ENCODE measurements around the gene INHBE. TPM values are rescaled to one million over a fixed set of nuclear protein-coding genes. Genes with fewer than 3 reads are reported as not detected.
A peak's percentile ranks its signal among the peaks of the same experiment; 100 is the strongest.

INHBE gene
- total RNA-seq, 4 donors from 2014 or later, result not detected

GRCh38 chr12:57474430-57474829 lies 19.3 kb downstream of the INHBE start:
- H3K27me3 ChIP-seq, result peaks cover 3 to 66% of the 10 kb centered on the region in 2 donors
- no peak for DNase-seq (ENCODE audit: low spot score in 2 of 2)
- peaks cover 0 to 14% (median 0%) of the 10 kb centered on the region in 3 donors for H3K36me3 ChIP-seq
- H3K4me3 ChIP-seq, result no peak overlapping the region
- WGBS, 2 donors, result 73 to 83% methylated on average over 8 of the region's 8 CpGs
- TF ChIP-seq POLR2A (IDR thresholded peaks at IDR 0.05), result no peak
- no peak for TF ChIP-seq EP300 (IDR thresholded peaks at IDR 0.05)
- TF ChIP-seq CTCF (IDR thresholded peaks at IDR 0.05), result no peak
- H3K4me1 ChIP-seq, result peaks cover 0 to 17% (median 14%) of the 10 kb centered on the region in 4 donors
- H3K27ac ChIP-seq, result no peak overlapping the region
- H3K9me3 ChIP-seq, result no peaks in the 10 kb centered on the region

- 75 to 79% methylated on average over 7 of the region's 7 CpGs for WGBS, 2 donors
- H3K27me3 ChIP-seq, result peaks cover 3 to 66% of the 10 kb centered on the region in 2 donors
- H3K9me3 ChIP-seq, result no peaks in the 10 kb centered on the region
- H3K4me1 ChIP-seq, result peaks cover 0 to 17% (median 14%) of the 10 kb centered on the region in 4 donors
- DNase-seq (ENCODE audit: low spot score in 2 of 2), result no peak
- TF ChIP-seq EP300 (IDR thresholded peaks at IDR 0.05), result no peak
- no peak for TF ChIP-seq CTCF (IDR thresholded peaks at IDR 0.05)
- TF ChIP-seq POLR2A (IDR thresholded peaks at IDR 0.05), result no peak
- H3K27ac ChIP-seq, result no peak overlapping the region
- H3K36me3 ChIP-seq, result peaks cover 0 to 10% (median 0%) of the 10 kb centered on the region in 3 donors
- H3K4me3 ChIP-seq, result peak overlapping the region in 2 of 4 donors; percentile 36 to 51
Observed at GRCh38 chr12:57474862-57475261, 19.8 kb downstream of the INHBE start.

GRCh38 chr12:57475271-57476161 lies 20.4 kb downstream of the INHBE start:
- no peak for DNase-seq (ENCODE audit: low spot score in 2 of 2)
- H3K4me1 ChIP-seq, result peaks cover 0 to 17% (median 14%) of the 10 kb centered on the region in 4 donors
- no peak overlapping the region for H3K27ac ChIP-seq
- H3K27me3 ChIP-seq, result peaks cover 3 to 66% of the 10 kb centered on the region in 2 donors
- WGBS, 2 donors, result 7 to 12% methylated on average over 50 to 72 of the region's 84 CpGs
- TF ChIP-seq POLR2A (IDR thresholded peaks at IDR 0.05) (no peak), EP300 (IDR thresholded peaks at IDR 0.05) (no peak), CTCF (IDR thresholded peaks at IDR 0.05) (no peak)
- H3K9me3 ChIP-seq, result no peaks in the 10 kb centered on the region
- H3K4me3 ChIP-seq, result peak overlapping the region; percentile 4 to 51 (median 40)
- H3K36me3 ChIP-seq, result peaks cover 0 to 3% (median 0%) of the 10 kb centered on the region in 3 donors

GRCh38 chr12:57476162-57476992 lies 21.3 kb downstream of the INHBE start:
- Histone ChIP-seq H3K27me3 (peaks cover 3 to 62% of the 10 kb centered on the region in 2 donors), H3K4me1 (peaks cover 0 to 17% (median 14%) of the 10 kb centered on the region in 4 donors), H3K9me3 (no peaks in the 10 kb centered on the region), H3K36me3 (no peaks in the 10 kb centered on the region), H3K27ac (peak overlapping the region in 1 of 4 donors; percentile 85), H3K4me3 (peak overlapping the region; percentile 4 to 51 (median 40))
- no peak for TF ChIP-seq EP300 (IDR thresholded peaks at IDR 0.05)
- peak in 2 of 5 experiments; percentile 7 to 26 for TF ChIP-seq CTCF (IDR thresholded peaks at IDR 0.05)
- no peak for DNase-seq (ENCODE audit: low spot score in 2 of 2)
- WGBS, 2 donors, result 21 to 22% methylated on average over 28 to 29 of the region's 29 CpGs
